ENCODE data around the gene CGNL1.

The CGNL1 gene

GRCh38 chr15:57526076-57526475 is 149.8 kb downstream of the CGNL1 start:
- Histone ChIP-seq H2BK15ac (ENCODE audit: low read length) (no peak overlapping the region), H3K4me2 (ENCODE audit: insufficient read depth, low read length, poor library complexity, severe bottlenecking) (no peak overlapping the region), H3K4me1 (ENCODE audit: control insufficient read depth in 2 of 2, insufficient read depth in 1 of 2, low read depth in 1 of 2, low read length in 2 of 2) (peaks cover 0 to 3% of the 10 kb centered on the region in 2 donors), H3K27me3 (ENCODE audit: control insufficient read depth in 3 of 3, insufficient read depth in 3 of 3, low read depth in 1 of 3, low read length in 3 of 3) (no peaks in the 10 kb centered on the region), H3K9me3 (replicated peaks in 1 of 2; ENCODE audit: control insufficient read depth in 2 of 2, insufficient read depth in 1 of 2, low read depth in 1 of 2, low read length in 2 of 2) (no peaks in the 10 kb centered on the region), H3K4me3 (ENCODE audit: low read length in 2 of 2) (no peak overlapping the region), H3K23ac (ENCODE audit: low read depth, low read length, poor library complexity) (no peak overlapping the region), H3K14ac (ENCODE audit: low read length) (no peak overlapping the region), H3K36me3 (replicated peaks in 1 of 2; ENCODE audit: control insufficient read depth in 2 of 2, insufficient read depth in 2 of 2, low read length in 2 of 2) (no peaks in the 10 kb centered on the region), H3K9ac (ENCODE audit: low read depth, low read length, poor library complexity) (no peak overlapping the region), H2AK5ac (ENCODE audit: low read depth, low read length) (no peak overlapping the region), H3K27ac (replicated peaks; ENCODE audit: low read length) (no peak overlapping the region), H3K79me1 (ENCODE audit: low read depth, low read length) (no peaks in the 10 kb centered on the region), H3K18ac (ENCODE audit: low read length) (no peak overlapping the region), H2BK120ac (ENCODE audit: low read depth, low read length) (no peak overlapping the region), H4K91ac (ENCODE audit: low read depth, low read length, poor library complexity) (no peak overlapping the region), H4K8ac (ENCODE audit: low read depth, low read length) (no peak overlapping the region), H3K4ac (ENCODE audit: low read length) (no peak overlapping the region), H2BK12ac (ENCODE audit: low read length) (no peak overlapping the region), H2AFZ (ENCODE audit: low read length) (no peak overlapping the region), H2BK5ac (ENCODE audit: low read length) (no peak overlapping the region)
- DNase-seq (ENCODE audit: low spot score), result no peak

GRCh38 chr15:57526615-57527014 is 150.3 kb downstream of the CGNL1 start:
- no peaks in the 10 kb centered on the region for H3K79me1 ChIP-seq (ENCODE audit: low read depth, low read length)
- H2BK120ac ChIP-seq (ENCODE audit: low read depth, low read length), result no peak overlapping the region
- H3K36me3 ChIP-seq (replicated peaks in 1 of 2; ENCODE audit: control insufficient read depth in 2 of 2, insufficient read depth in 2 of 2, low read length in 2 of 2), result no peaks in the 10 kb centered on the region
- no peak overlapping the region for H3K4me2 ChIP-seq (ENCODE audit: insufficient read depth, low read length, poor library complexity, severe bottlenecking)
- H3K4me1 ChIP-seq (ENCODE audit: control insufficient read depth in 2 of 2, insufficient read depth in 1 of 2, low read depth in 1 of 2, low read length in 2 of 2), result peaks cover 0 to 4% of the 10 kb centered on the region in 2 donors
- DNase-seq (ENCODE audit: low spot score), result no peak
- H4K8ac ChIP-seq (ENCODE audit: low read depth, low read length), result no peak overlapping the region
- H3K4ac ChIP-seq (ENCODE audit: low read length), result no peak overlapping the region
- no peak overlapping the region for H2BK5ac ChIP-seq (ENCODE audit: low read length)
- H3K18ac ChIP-seq (ENCODE audit: low read length), result peak overlapping the region; percentile 15
- no peak overlapping the region for H4K91ac ChIP-seq (ENCODE audit: low read depth, low read length, poor library complexity)
- H2AK5ac ChIP-seq (ENCODE audit: low read depth, low read length), result no peak overlapping the region
- H3K14ac ChIP-seq (ENCODE audit: low read length), result no peak overlapping the region
- H2AFZ ChIP-seq (ENCODE audit: low read length), result no peak overlapping the region
- no peak overlapping the region for H3K4me3 ChIP-seq (ENCODE audit: low read length in 2 of 2)
- H3K23ac ChIP-seq (ENCODE audit: low read depth, low read length, poor library complexity), result no peak overlapping the region
- H2BK15ac ChIP-seq (ENCODE audit: low read length), result no peak overlapping the region
- no peak overlapping the region for H3K9ac ChIP-seq (ENCODE audit: low read depth, low read length, poor library complexity)
- no peak overlapping the region for H2BK12ac ChIP-seq (ENCODE audit: low read length)
- no peaks in the 10 kb centered on the region for H3K9me3 ChIP-seq (replicated peaks in 1 of 2; ENCODE audit: control insufficient read depth in 2 of 2, insufficient read depth in 1 of 2, low read depth in 1 of 2, low read length in 2 of 2)
- no CpG with 5 or more reads among the region's 5 CpGs for WGBS, 2 donors (ENCODE audit: extremely low coverage in 2 of 2, insufficient read length in 2 of 2, insufficient replicate concordance in 1 of 2)
- H3K27me3 ChIP-seq (ENCODE audit: control insufficient read depth in 3 of 3, insufficient read depth in 3 of 3, low read depth in 1 of 3, low read length in 3 of 3), result no peaks in the 10 kb centered on the region
- H3K27ac ChIP-seq (replicated peaks; ENCODE audit: low read length), result no peak overlapping the region

GRCh38 chr15:57527382-57528091 is 151.2 kb downstream of the CGNL1 start:
- H3K9ac ChIP-seq (ENCODE audit: low read depth, low read length, poor library complexity), result no peak overlapping the region
- no peak overlapping the region for H3K4ac ChIP-seq (ENCODE audit: low read length)
- no peaks in the 10 kb centered on the region for H3K9me3 ChIP-seq (replicated peaks in 1 of 2; ENCODE audit: control insufficient read depth in 2 of 2, insufficient read depth in 1 of 2, low read depth in 1 of 2, low read length in 2 of 2)
- no peaks in the 10 kb centered on the region for H3K79me1 ChIP-seq (ENCODE audit: low read depth, low read length)
- H4K8ac ChIP-seq (ENCODE audit: low read depth, low read length), result no peak overlapping the region
- no peak overlapping the region for H4K91ac ChIP-seq (ENCODE audit: low read depth, low read length, poor library complexity)
- no peak overlapping the region for H2BK5ac ChIP-seq (ENCODE audit: low read length)
- no peak overlapping the region for H3K23ac ChIP-seq (ENCODE audit: low read depth, low read length, poor library complexity)
- no CpG with 5 or more reads among the region's 9 CpGs for WGBS, 2 donors (ENCODE audit: extremely low coverage in 2 of 2, insufficient read length in 2 of 2, insufficient replicate concordance in 1 of 2)
- no peak overlapping the region for H3K14ac ChIP-seq (ENCODE audit: low read length)
- DNase-seq (ENCODE audit: low spot score), result peak; percentile 71
- H3K27me3 ChIP-seq (ENCODE audit: control insufficient read depth in 3 of 3, insufficient read depth in 3 of 3, low read depth in 1 of 3, low read length in 3 of 3), result no peaks in the 10 kb centered on the region
- no peak overlapping the region for H2AK5ac ChIP-seq (ENCODE audit: low read depth, low read length)
- H2AFZ ChIP-seq (ENCODE audit: low read length), result no peak overlapping the region
- H2BK15ac ChIP-seq (ENCODE audit: low read length), result no peak overlapping the region
- no peak overlapping the region for H3K18ac ChIP-seq (ENCODE audit: low read length)
- no peak overlapping the region for H3K4me2 ChIP-seq (ENCODE audit: insufficient read depth, low read length, poor library complexity, severe bottlenecking)
- H3K27ac ChIP-seq (replicated peaks; ENCODE audit: low read length), result no peak overlapping the region
- peaks cover 4 to 5% of the 10 kb centered on the region in 2 donors for H3K4me1 ChIP-seq (ENCODE audit: control insufficient read depth in 2 of 2, insufficient read depth in 1 of 2, low read depth in 1 of 2, low read length in 2 of 2)
- no peak overlapping the region for H3K4me3 ChIP-seq (ENCODE audit: low read length in 2 of 2)
- H2BK12ac ChIP-seq (ENCODE audit: low read length), result no peak overlapping the region
- no peak overlapping the region for H2BK120ac ChIP-seq (ENCODE audit: low read depth, low read length)
- no peaks in the 10 kb centered on the region for H3K36me3 ChIP-seq (replicated peaks in 1 of 2; ENCODE audit: control insufficient read depth in 2 of 2, insufficient read depth in 2 of 2, low read length in 2 of 2)

GRCh38 chr15:57528940-57529565 is 152.7 kb downstream of the CGNL1 start:
- Histone ChIP-seq H2BK120ac (ENCODE audit: low read depth, low read length) (no peak overlapping the region), H2AFZ (ENCODE audit: low read length) (no peak overlapping the region), H3K14ac (ENCODE audit: low read length) (no peak overlapping the region), H3K9me3 (replicated peaks in 1 of 2; ENCODE audit: control insufficient read depth in 2 of 2, insufficient read depth in 1 of 2, low read depth in 1 of 2, low read length in 2 of 2) (no peaks in the 10 kb centered on the region), H3K4ac (ENCODE audit: low read length) (no peak overlapping the region), H3K9ac (ENCODE audit: low read depth, low read length, poor library complexity) (no peak overlapping the region), H3K79me1 (ENCODE audit: low read depth, low read length) (no peaks in the 10 kb centered on the region), H4K8ac (ENCODE audit: low read depth, low read length) (no peak overlapping the region), H2BK12ac (ENCODE audit: low read length) (no peak overlapping the region), H3K23ac (ENCODE audit: low read depth, low read length, poor library complexity) (no peak overlapping the region), H3K27me3 (ENCODE audit: control insufficient read depth in 3 of 3, insufficient read depth in 3 of 3, low read depth in 1 of 3, low read length in 3 of 3) (no peaks in the 10 kb centered on the region), H3K4me3 (ENCODE audit: low read length in 2 of 2) (no peak overlapping the region), H2BK5ac (ENCODE audit: low read length) (no peak overlapping the region), H3K4me2 (ENCODE audit: insufficient read depth, low read length, poor library complexity, severe bottlenecking) (no peak overlapping the region), H2BK15ac (ENCODE audit: low read length) (no peak overlapping the region), H3K4me1 (ENCODE audit: control insufficient read depth in 2 of 2, insufficient read depth in 1 of 2, low read depth in 1 of 2, low read length in 2 of 2) (peaks cover 5 to 17% of the 10 kb centered on the region in 2 donors), H3K27ac (replicated peaks; ENCODE audit: low read length) (no peak overlapping the region), H3K18ac (ENCODE audit: low read length) (no peak overlapping the region), H4K91ac (ENCODE audit: low read depth, low read length, poor library complexity) (no peak overlapping the region), H3K36me3 (replicated peaks in 1 of 2; ENCODE audit: control insufficient read depth in 2 of 2, insufficient read depth in 2 of 2, low read length in 2 of 2) (no peaks in the 10 kb centered on the region), H2AK5ac (ENCODE audit: low read depth, low read length) (no peak overlapping the region)
- no CpG with 5 or more reads among the region's 1 CpG for WGBS, 2 donors (ENCODE audit: extremely low coverage in 2 of 2, insufficient read length in 2 of 2, insufficient replicate concordance in 1 of 2)
- DNase-seq (ENCODE audit: low spot score), result no peak
